Lower leg skin (tissue), 3 donors: ENCODE data around the gene NFKBIE.

Experiments used
- CTCF ChIP-seq, 3 donors: fragments of 450-650 bp; IDR thresholded peaks; one replicate each; pipeline ENCODE4 v1.5.1; 2016; ENCODE audit warnings: antibody characterized with exemption in 3 of 3, mild to moderate bottlenecking in 3 of 3, moderate library complexity in 2 of 3
- POLR2A ChIP-seq, 2 donors: fragments of 450-650 bp; IDR thresholded peaks; one replicate each; pipeline ENCODE4 v1.6.1; 2016 to 2017; ENCODE audit warnings: antibody characterized with exemption in 2 of 2, mild to moderate bottlenecking in 1 of 2, moderate library complexity in 1 of 2

- no peak for TF ChIP-seq CTCF (IDR thresholded peaks at IDR 0.05)
- no peak for TF ChIP-seq POLR2A (IDR thresholded peaks at IDR 0.05)
Measured at GRCh38 chr6:44255105-44255808, 10.1 kb downstream of the NFKBIE start.
